IMR-90 (cell line): ENCODE measurements around the gene PI4KA. TPM values are rescaled to one million over a fixed set of nuclear protein-coding genes. Genes with fewer than 3 reads are reported as not detected.
A peak's percentile ranks its signal among the peaks of the same experiment; 100 is the strongest.

Experiments
- ATAC-seq: fragments of 200-7000 bp; cut with Tn5 transposase; 2 replicates; pipeline ENCODE4 v1.9.1; 2020; ENCODE audit warnings: low read depth, mild to moderate bottlenecking, moderate library complexity
- BruUV-seq: library from RNA; stranded (reverse); fragments of 400-500 nt; replicated peaks from 2 replicates; lab custom pipeline; 2021; lab: Mats Ljungman, UMichigan
- CTCF ChIA-PET: fragments of 300-600 bp; formaldehyde crosslinking; extraction: SDS; loops from one replicate; lab custom pipeline; 2021; ENCODE audit warnings: antibody characterized with exemption; lab: Yijun Ruan, JAX
- POLR2A ChIA-PET: fragments of 300-600 bp; sonication (Branson Sonifier 250); formaldehyde crosslinking; loops from one replicate; lab custom pipeline; 2022; ENCODE audit warnings: antibody characterized with exemption; ENCODE audit not compliant: unreplicated experiment; lab: Charles Lee
- DNase-seq: peaks from one replicate; pipeline ENCODE4 v3.0.0; 2013
- H2AFZ ChIP-seq: replicated peaks from 2 replicates; pipeline ENCODE3; 2013; ENCODE audit warnings: low read length, mild to moderate bottlenecking; ENCODE audit not compliant: poor library complexity
- H2AK5ac ChIP-seq: 2 replicates; pipeline ENCODE4 v1.6.1; 2013; ENCODE audit warnings: low read depth, low read length, inconsistent platforms
- H2AK9ac ChIP-seq: replicated peaks from 2 replicates; pipeline ENCODE3; 2013; ENCODE audit warnings: mild to moderate bottlenecking, low read depth, low read length, moderate library complexity; ENCODE audit not compliant: poor library complexity
- H2BK120ac ChIP-seq: 2 replicates; pipeline ENCODE4 v1.6.1; 2013; ENCODE audit warnings: low read depth, low read length, inconsistent platforms
- H2BK15ac ChIP-seq: 3 replicates; pipeline ENCODE4 v1.6.1; 2013; ENCODE audit warnings: low read depth, low read length, inconsistent platforms
- H2BK20ac ChIP-seq: 2 replicates; pipeline ENCODE4 v1.6.1; 2013; ENCODE audit warnings: low read depth, mild to moderate bottlenecking, inconsistent platforms, low read length, moderate library complexity
- H2BK5ac ChIP-seq: 2 replicates; pipeline ENCODE4 v1.6.1; 2013; ENCODE audit warnings: mild to moderate bottlenecking, low read depth, low read length, inconsistent platforms; ENCODE audit not compliant: poor library complexity, severe bottlenecking
- H3K14ac ChIP-seq: replicated peaks from 2 replicates; pipeline ENCODE4 v1.6.1; 2013; ENCODE audit warnings: low read depth, low read length, inconsistent platforms
- H3K18ac ChIP-seq: 2 replicates; pipeline ENCODE4 v1.6.1; 2013; ENCODE audit warnings: low read depth, low read length, control low read depth
- H3K23ac ChIP-seq: 2 replicates; pipeline ENCODE4 v1.6.1; 2013; ENCODE audit warnings: low read depth, low read length, inconsistent platforms
- H3K27ac ChIP-seq: 2 replicates; pipeline ENCODE4 v1.5.1; 2013; ENCODE audit warnings: mild to moderate bottlenecking, control low read depth, low read length; ENCODE audit not compliant: insufficient read depth
- H3K27me3 ChIP-seq: 2 replicates; pipeline ENCODE4 v1.6.1; 2013; ENCODE audit warnings: low read length; ENCODE audit not compliant: control insufficient read depth, insufficient read depth
- H3K36me3 ChIP-seq: 2 replicates; pipeline ENCODE4 v1.6.1; 2013; ENCODE audit warnings: low read length, mixed read lengths; ENCODE audit not compliant: control insufficient read depth, insufficient read depth
- H3K4ac ChIP-seq: 2 replicates; pipeline ENCODE4 v1.6.1; 2013; ENCODE audit warnings: low read depth, low read length, inconsistent platforms
- H3K4me1 ChIP-seq: 2 replicates; pipeline ENCODE4 v1.6.1; 2013; ENCODE audit warnings: low read length, mixed read lengths; ENCODE audit not compliant: control insufficient read depth, insufficient read depth
- H3K4me2 ChIP-seq: 2 replicates; pipeline ENCODE4 v1.6.1; 2013; ENCODE audit warnings: low read depth, mild to moderate bottlenecking, control low read depth, low read length, moderate library complexity
- H3K4me3 ChIP-seq: 2 replicates; pipeline ENCODE4 v1.5.1; 2013; ENCODE audit warnings: low read depth, mild to moderate bottlenecking, control low read depth, low read length, moderate library complexity; ENCODE audit not compliant: insufficient read depth
- H3K56ac ChIP-seq: 2 replicates; pipeline ENCODE4 v1.6.1; 2013; ENCODE audit warnings: low read length, inconsistent platforms; ENCODE audit not compliant: insufficient read depth; ENCODE audit errors: extremely low read depth
- H3K79me1 ChIP-seq, 2 experiments: 2 replicates each; pipeline ENCODE4 v1.6.1; 2013; ENCODE audit warnings: low read length in 2 of 2, inconsistent platforms in 1 of 2, low read depth in 1 of 2
- H3K9ac ChIP-seq: 2 replicates; pipeline ENCODE4 v1.6.1; 2013; ENCODE audit warnings: low read depth, low read length, control low read depth
- H3K9me1 ChIP-seq: 2 replicates; pipeline ENCODE4 v1.6.1; 2013; ENCODE audit warnings: low read length, inconsistent platforms; ENCODE audit not compliant: insufficient read depth
- H3K9me3 ChIP-seq: 2 replicates; pipeline ENCODE4 v1.6.1; 2013; ENCODE audit warnings: low read length; ENCODE audit not compliant: control insufficient read depth, insufficient read depth
- H4K20me1 ChIP-seq: 2 replicates; pipeline ENCODE4 v1.6.1; 2013; ENCODE audit warnings: low read length, inconsistent platforms; ENCODE audit not compliant: insufficient read depth
- H4K5ac ChIP-seq: 2 replicates; pipeline ENCODE4 v1.6.1; 2013; ENCODE audit warnings: mild to moderate bottlenecking, low read depth, low read length, control low read depth
- H4K8ac ChIP-seq, 2 experiments: 2 replicates each; pipeline ENCODE4 v1.6.1; 2013; ENCODE audit warnings: low read depth in 2 of 2, low read length in 2 of 2, control low read depth in 1 of 2, inconsistent platforms in 1 of 2
- H4K91ac ChIP-seq: 2 replicates; pipeline ENCODE4 v1.6.1; 2013; ENCODE audit warnings: low read depth, low read length, inconsistent platforms; ENCODE audit not compliant: insufficient read depth
- CEBPB ChIP-seq: IDR thresholded peaks from 2 replicates; pipeline ENCODE4 v1.6.1; 2012; ENCODE audit warnings: low read depth, low read length, improper control_type of control experiment
- CHD1 ChIP-seq: IDR thresholded peaks from 2 replicates; pipeline ENCODE4 v1.6.1; 2012; ENCODE audit warnings: low read depth, low read length, improper control_type of control experiment
- POLR2A ChIP-seq: IDR thresholded peaks from 2 replicates; pipeline ENCODE4 v1.6.1; 2012; ENCODE audit warnings: mild to moderate bottlenecking, low read depth, low read length
- RFX5 ChIP-seq: IDR thresholded peaks from 2 replicates; pipeline ENCODE4 v1.8.0; 2012; ENCODE audit warnings: low read depth, mild to moderate bottlenecking, low read length, moderate library complexity
- USF2 ChIP-seq: fragments of 150-350 bp; IDR thresholded peaks from 2 replicates; pipeline ENCODE4 v1.6.1; 2017; ENCODE audit warnings: mild to moderate bottlenecking, antibody characterized with exemption, low read length, low read depth
- WGBS, 2 experiments: methylation state at CpG; one replicate each; pipeline versions ENCODE4 v1.1.5 to v1.1.7; 2013; ENCODE audit warnings: missing lambda C conversion rate in 2 of 2; ENCODE audit not compliant: insufficient read length in 1 of 2; ENCODE audit errors: extremely low coverage in 2 of 2; 5-methylcytosine and 5-hydroxymethylcytosine counted together
- dilution Hi-C: fragments of 300-500 bp; cut with HindIII; formaldehyde crosslinking; loops from one replicate; pipeline ENCODE4 v1.14.3; 2018; ENCODE audit warnings: low sequenced_read_pairs; ENCODE audit not compliant: unreplicated experiment
- in situ Hi-C: fragments of 300-500 bp; cut with MboI; formaldehyde crosslinking; loops from 3 replicates; pipeline ENCODE4 v1.14.3; 2019; ENCODE audit warnings: low sequenced_read_pairs, inconsistent platforms, mixed read lengths
- intact Hi-C: fragments of 100-400 bp; cut with micrococcal nuclease; formaldehyde crosslinking; loops from 2 replicates; pipeline ENCODE4 v1.10.0; 2022
- polyA plus RNA-seq, 3 experiments: library from polyadenylated mRNA; depleted of rRNA; stranded (reverse); fragments of >200 nt; gene quantifications; 2 replicates each; pipeline ENCODE4 v1.2.3, GENCODE V29; 2012; ENCODE audit warnings: low replicate concordance in 1 of 3
- total RNA-seq: library from RNA; depleted of rRNA; stranded (reverse); fragments of >200 nt; gene quantifications from 2 replicates; pipeline ENCODE4 v1.2.3, GENCODE V29; 2012
- TF ChIP-seq, protein P1 (sequence below): conservative IDR thresholded peaks from 2 replicates; pipeline ENCODE4 v1.5.1; 2012; ENCODE audit warnings: mild to moderate bottlenecking, low read depth, low read length, improper control_type of control experiment

PI4KA gene
- total and polyA plus RNA-seq, 2 of the 4 experiments (the other 2 are of a cell fraction), result 16.8 to 35.5 TPM

DNA sequence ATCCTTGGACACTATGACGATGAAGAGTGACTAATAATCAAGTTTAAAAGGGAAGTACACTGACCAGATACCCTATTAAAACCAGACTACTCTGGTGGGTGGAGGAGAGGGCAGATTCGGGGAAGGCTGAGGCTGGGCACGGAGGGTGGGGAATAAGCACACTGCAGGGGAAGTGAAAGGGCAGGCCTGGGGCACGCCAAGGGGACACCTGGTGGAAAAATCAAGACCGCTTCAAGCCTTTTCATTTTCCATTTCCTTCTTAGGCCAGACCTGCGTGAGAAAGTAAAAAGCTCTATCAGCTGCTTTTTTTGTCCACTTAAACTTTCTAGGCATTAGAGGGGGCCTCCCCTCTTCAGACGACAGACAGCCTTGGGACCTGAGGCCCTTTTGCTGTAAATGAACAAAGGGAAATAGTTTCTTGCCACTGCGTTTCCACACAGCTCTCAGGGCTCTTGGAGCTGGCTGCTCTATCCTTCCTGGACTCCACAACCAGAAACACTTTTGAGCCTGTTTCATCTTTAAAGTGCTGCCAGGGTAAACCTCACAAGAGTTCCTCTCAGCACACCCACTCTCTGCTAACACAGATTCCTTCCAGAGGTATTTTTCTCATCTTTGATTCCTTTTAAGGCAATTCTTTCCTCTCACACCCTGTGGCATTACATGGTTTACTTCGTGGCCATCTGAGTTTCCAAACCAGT, 109.7 kb downstream of the PI4KA start:
- no TSS peak for BruUV-seq
- ChIA-PET POLR2A (no interaction called here), CTCF (no interaction called here)
- Histone ChIP-seq H3K23ac (no peak overlapping the region), H3K27me3 (no peaks in the 10 kb centered on the region), H2AK9ac (no peak overlapping the region), H3K14ac (no peak overlapping the region), H3K9ac (no peak overlapping the region), H4K20me1 (peaks cover 13% of the 10 kb centered on the region), H3K4me2 (no peak overlapping the region), H2AFZ (no peak overlapping the region), H2BK20ac (no peak overlapping the region), H2BK120ac (no peak overlapping the region), H3K9me3 (no peaks in the 10 kb centered on the region), H3K4ac (no peak overlapping the region), H4K5ac (no peak overlapping the region), H2BK5ac (no peak overlapping the region), H3K4me3 (no peak overlapping the region), H3K36me3 (peaks cover 57% of the 10 kb centered on the region), H3K27ac (no peak overlapping the region), H3K9me1 (peaks cover 13% of the 10 kb centered on the region; the same call in 1 of the 2 replicates), H3K79me1 (no peaks in the 10 kb centered on the region; a peak in 1 of 4 replicates), H2BK15ac (no peak overlapping the region), H3K4me1 (peaks cover 9% of the 10 kb centered on the region), H3K18ac (no peak overlapping the region), H2AK5ac (no peak overlapping the region), H4K91ac (no peak overlapping the region), H4K8ac (no peak overlapping the region), H3K56ac (no peak overlapping the region)
- in situ Hi-C loops (no loop called here), dilution Hi-C loops (no loop called here), intact Hi-C loops (no loop called here)
- WGBS, 2 experiments, result no CpG with 5 or more reads among the region's 9 CpGs
- DNase-seq (peak; percentile 52), ATAC-seq (0 out of 2 replicates have a peak, but pooled peaks have one; percentile 10)
- no peak for TF ChIP-seq POLR2A
- TF ChIP-seq USF2, result no peak
- no peak for TF ChIP-seq RFX5
- no peak for TF ChIP-seq CHD1
- no peak for TF ChIP-seq CEBPB
- TF ChIP-seq, protein P1, sequence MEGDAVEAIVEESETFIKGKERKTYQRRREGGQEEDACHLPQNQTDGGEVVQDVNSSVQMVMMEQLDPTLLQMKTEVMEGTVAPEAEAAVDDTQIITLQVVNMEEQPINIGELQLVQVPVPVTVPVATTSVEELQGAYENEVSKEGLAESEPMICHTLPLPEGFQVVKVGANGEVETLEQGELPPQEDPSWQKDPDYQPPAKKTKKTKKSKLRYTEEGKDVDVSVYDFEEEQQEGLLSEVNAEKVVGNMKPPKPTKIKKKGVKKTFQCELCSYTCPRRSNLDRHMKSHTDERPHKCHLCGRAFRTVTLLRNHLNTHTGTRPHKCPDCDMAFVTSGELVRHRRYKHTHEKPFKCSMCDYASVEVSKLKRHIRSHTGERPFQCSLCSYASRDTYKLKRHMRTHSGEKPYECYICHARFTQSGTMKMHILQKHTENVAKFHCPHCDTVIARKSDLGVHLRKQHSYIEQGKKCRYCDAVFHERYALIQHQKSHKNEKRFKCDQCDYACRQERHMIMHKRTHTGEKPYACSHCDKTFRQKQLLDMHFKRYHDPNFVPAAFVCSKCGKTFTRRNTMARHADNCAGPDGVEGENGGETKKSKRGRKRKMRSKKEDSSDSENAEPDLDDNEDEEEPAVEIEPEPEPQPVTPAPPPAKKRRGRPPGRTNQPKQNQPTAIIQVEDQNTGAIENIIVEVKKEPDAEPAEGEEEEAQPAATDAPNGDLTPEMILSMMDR, result no peak
